IPS DF 6.9 (cell line): Measurements from ENCODE around the gene TMEM87B.

Experiments
- DNase-seq: peaks from one replicate; pipeline ENCODE4 v3.0.0-alpha.2; 2013; ENCODE audit warnings: low read depth, low spot score
- H3K27ac ChIP-seq: one replicate; pipeline ENCODE4 v1.5.1; 2013; ENCODE audit warnings: low read length, control low read depth
- H3K27me3 ChIP-seq: 2 replicates; pipeline ENCODE4 v1.6.1; 2013; ENCODE audit warnings: mild to moderate bottlenecking, low read length; ENCODE audit not compliant: control insufficient read depth, insufficient read depth
- H3K36me3 ChIP-seq: 2 replicates; pipeline ENCODE4 v1.6.1; 2013; ENCODE audit warnings: low read length; ENCODE audit not compliant: control insufficient read depth, insufficient read depth
- H3K4me1 ChIP-seq: 2 replicates; pipeline ENCODE4 v1.6.1; 2013; ENCODE audit warnings: low read length; ENCODE audit not compliant: control insufficient read depth, insufficient read depth
- H3K4me3 ChIP-seq: 2 replicates; pipeline ENCODE4 v1.5.1; 2013; ENCODE audit warnings: mild to moderate bottlenecking, low read length
- H3K9me3 ChIP-seq: 2 replicates; pipeline ENCODE4 v1.6.1; 2013; ENCODE audit warnings: low read length, inconsistent platforms; ENCODE audit not compliant: control insufficient read depth, insufficient read depth
- WGBS: extraction: QIAGEN DNeasy Blood & Tissue Kit; methylation state at CpG from one replicate; pipeline ENCODE4 v1.1.7; 2013; ENCODE audit warnings: mixed read lengths, missing lambda C conversion rate; ENCODE audit not compliant: insufficient read length, insufficient coverage; 5-methylcytosine and 5-hydroxymethylcytosine counted together

The TMEM87B gene

GRCh38 chr2:112155331-112156151 is 100.5 kb downstream of the TMEM87B start:
- Histone ChIP-seq H3K27ac (no peak overlapping the region), H3K27me3 (no peaks in the 10 kb centered on the region), H3K9me3 (no peaks in the 10 kb centered on the region), H3K36me3 (no peaks in the 10 kb centered on the region), H3K4me1 (peaks cover 2% of the 10 kb centered on the region; the same call in 1 of the 2 replicates), H3K4me3 (no peak overlapping the region)
- WGBS = no CpG with 5 or more reads among the region's 27 CpGs
- no peak for DNase-seq

GRCh38 chr2:112156152-112156986 is 101.3 kb downstream of the TMEM87B start:
- Histone ChIP-seq H3K9me3 (no peaks in the 10 kb centered on the region), H3K4me1 (peaks cover 2% of the 10 kb centered on the region; the same call in 1 of the 2 replicates), H3K27ac (no peak overlapping the region), H3K27me3 (no peaks in the 10 kb centered on the region), H3K4me3 (no peak overlapping the region), H3K36me3 (no peaks in the 10 kb centered on the region)
- no CpG with 5 or more reads among the region's 21 CpGs for WGBS
- DNase-seq = no peak

DNA sequence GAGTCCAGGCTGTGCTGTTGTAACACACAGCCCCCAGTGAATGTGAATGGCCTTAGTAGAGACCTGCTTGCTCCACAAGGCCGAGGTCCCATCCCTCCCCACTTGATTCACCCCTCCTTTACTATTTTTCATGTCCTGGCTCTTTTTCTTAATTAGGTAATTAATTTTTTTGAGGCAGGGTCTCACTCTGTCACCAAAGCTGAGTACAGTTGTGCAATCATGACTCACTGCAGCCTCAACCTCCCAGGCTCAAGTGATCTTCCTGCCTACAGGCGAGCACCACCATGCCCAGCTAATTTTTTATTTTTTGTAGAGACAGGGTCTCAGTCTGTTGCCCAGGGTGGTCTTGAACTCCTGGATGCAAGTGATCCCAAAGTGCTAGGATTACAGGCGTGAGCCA is 102.4 kb downstream of the TMEM87B start:
- H3K27ac ChIP-seq = no peak overlapping the region

DNA sequence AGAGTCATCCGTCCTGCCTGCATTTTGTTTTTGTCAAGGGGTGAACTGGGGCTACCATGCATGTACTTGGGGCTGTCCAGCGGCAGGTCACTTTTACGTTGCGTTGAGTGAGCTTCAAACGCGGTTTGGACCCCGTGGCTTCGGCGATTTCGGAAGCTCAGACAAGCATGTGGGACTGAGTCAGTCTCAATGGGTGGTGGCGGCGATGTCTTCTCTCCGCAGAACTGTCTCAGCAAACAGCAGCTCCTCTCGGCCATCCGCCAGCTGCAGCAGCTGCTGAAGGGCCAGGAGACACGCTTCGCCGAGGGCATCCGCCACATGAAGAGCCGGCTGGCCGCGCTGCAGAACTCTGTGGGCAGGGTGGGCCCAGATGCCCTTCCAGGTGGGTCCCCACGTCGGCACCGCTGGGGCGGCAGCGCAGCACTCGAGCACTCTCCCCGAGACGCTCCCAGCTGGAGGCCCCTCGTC is 104.4 kb downstream of the TMEM87B start:
- Histone ChIP-seq H3K4me1 (peaks cover 1% of the 10 kb centered on the region; the same call in 1 of the 2 replicates), H3K9me3 (no peaks in the 10 kb centered on the region), H3K36me3 (no peaks in the 10 kb centered on the region), H3K4me3 (no peak overlapping the region), H3K27ac (no peak overlapping the region), H3K27me3 (no peaks in the 10 kb centered on the region)
- DNase-seq = no peak
- no CpG with 5 or more reads among the region's 31 CpGs for WGBS

More for the DNA sequence above, 102.4 kb downstream of the TMEM87B start:
- Histone ChIP-seq H3K36me3 (no peaks in the 10 kb centered on the region), H3K27me3 (no peaks in the 10 kb centered on the region), H3K9me3 (no peaks in the 10 kb centered on the region), H3K4me3 (no peak overlapping the region), H3K4me1 (peaks cover 2% of the 10 kb centered on the region; the same call in 1 of the 2 replicates)
- DNase-seq = no peak
- no CpG with 5 or more reads among the region's 3 CpGs for WGBS

DNA sequence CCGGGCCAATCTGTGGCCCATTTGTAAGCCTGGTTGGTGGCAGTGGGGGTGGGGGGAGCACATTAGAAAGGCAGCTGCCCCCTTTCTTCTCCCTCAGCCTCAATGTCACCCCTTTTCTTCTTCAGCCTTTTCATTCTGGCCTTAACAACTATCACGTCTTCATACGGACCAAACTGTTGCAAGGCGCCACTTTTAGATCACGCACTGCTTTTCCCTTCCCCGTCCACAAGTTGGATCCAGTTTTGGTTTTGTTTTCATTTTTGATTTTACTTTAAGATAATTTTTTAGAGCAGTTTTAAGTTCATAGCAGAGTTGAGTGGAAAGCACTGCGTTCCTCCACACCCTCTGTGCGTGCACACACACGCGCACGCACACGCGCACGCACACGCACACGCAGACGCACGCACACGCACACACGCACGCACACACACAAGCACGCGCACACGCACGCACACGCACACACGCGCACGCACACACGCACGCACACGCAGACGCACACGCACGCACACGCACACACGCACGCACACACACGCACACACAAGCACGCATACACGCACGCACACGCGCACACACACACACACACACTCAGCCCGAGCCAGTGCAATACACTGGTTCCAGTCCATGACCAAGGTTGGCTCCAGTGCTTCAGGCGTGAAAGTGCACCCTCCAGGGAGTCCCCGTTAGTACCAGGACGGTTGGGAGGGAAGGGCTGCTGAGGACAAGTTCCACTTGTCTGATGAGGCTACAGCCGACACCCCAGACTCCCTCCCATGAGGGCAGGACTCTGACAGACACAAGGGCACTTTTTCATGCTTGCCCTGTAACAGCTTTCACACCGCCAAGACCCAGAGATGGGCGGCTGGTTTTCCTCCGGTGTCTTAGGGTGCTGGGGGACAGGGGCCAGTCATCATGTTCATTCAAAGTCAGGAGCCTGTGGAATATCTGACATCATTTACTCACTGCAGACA is 105.5 kb downstream of the TMEM87B start:
- Histone ChIP-seq H3K27me3 (no peaks in the 10 kb centered on the region), H3K4me3 (no peak overlapping the region), H3K36me3 (no peaks in the 10 kb centered on the region), H3K4me1 (no peaks in the 10 kb centered on the region; the same call in 1 of the 2 replicates), H3K9me3 (no peaks in the 10 kb centered on the region), H3K27ac (no peak overlapping the region)
- no CpG with 5 or more reads among the region's 52 CpGs for WGBS
- no peak for DNase-seq

DNA sequence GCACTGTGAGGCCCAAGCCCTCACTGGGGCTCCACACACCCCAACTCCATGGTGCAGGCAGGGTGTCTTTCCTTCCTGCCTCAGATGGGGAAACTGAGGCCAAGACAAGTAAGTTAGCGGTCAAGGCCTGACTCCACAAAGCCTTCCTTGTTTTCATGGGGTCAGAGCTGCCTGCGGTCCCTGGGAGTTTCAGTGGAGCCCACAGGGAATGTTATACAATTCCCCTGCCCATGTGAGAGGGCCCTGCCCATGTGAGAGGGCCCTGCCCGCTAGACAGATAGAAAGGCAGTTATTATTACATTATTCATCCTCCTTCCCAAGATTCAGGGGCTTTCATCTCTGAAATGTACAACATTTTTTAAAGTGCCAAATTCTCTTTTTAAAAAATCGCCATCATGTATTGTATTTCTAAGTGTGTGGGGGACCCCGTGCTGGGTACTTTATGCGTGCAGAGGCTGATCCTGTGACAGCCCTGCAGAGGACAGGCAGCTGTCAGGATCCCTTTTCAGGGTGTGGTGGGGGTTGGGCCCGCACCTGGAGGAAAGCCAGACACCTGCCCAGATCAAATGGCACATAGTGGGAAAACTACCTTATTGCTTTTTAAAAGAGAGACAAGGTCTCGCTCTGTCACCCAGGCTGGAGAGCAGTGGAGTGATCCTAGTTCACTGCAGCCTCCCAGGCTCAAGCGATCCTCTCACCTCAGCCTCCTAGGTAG is 106.5 kb downstream of the TMEM87B start:
- H3K4me1 ChIP-seq = no peaks in the 10 kb centered on the region; the same call in 1 of the 2 replicates
- no peaks in the 10 kb centered on the region for H3K27me3 ChIP-seq
- no CpG with 5 or more reads among the region's 9 CpGs for WGBS
- H3K4me3 ChIP-seq = no peak overlapping the region
- no peaks in the 10 kb centered on the region for H3K36me3 ChIP-seq
- DNase-seq = no peak
- H3K9me3 ChIP-seq = no peaks in the 10 kb centered on the region
- no peak overlapping the region for H3K27ac ChIP-seq

DNA sequence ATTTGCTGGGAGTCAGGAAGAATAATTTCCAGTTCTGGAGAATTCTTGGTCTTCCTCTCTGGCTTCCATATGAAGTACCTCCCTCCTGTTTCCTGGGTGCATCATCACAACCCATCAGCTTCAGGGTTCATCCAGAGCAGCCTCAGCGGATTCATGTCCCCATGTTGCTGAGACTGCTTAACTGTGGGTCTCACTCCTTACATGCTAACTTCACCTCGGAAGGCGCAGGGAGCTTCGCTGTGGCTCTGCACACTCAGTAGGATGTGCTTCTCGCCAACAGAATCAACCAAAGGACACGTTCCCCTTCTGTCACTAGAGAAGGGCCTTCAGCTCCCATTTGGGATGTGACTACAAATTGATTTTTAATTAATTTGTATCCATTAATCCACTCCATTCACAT is 107.3 kb downstream of the TMEM87B start:
- Histone ChIP-seq H3K9me3 (no peaks in the 10 kb centered on the region), H3K27me3 (no peaks in the 10 kb centered on the region), H3K36me3 (no peaks in the 10 kb centered on the region), H3K4me1 (no peaks in the 10 kb centered on the region; the same call in 1 of the 2 replicates), H3K4me3 (no peak overlapping the region), H3K27ac (no peak overlapping the region)
- no peak for DNase-seq
- no CpG with 5 or more reads among the region's 6 CpGs for WGBS

- no peaks in the 10 kb centered on the region; the same call in 1 of the 2 replicates for H3K4me1 ChIP-seq
- no peaks in the 10 kb centered on the region for H3K27me3 ChIP-seq
- DNase-seq = no peak
- H3K4me3 ChIP-seq = no peak overlapping the region
- no peak overlapping the region for H3K27ac ChIP-seq
- H3K36me3 ChIP-seq = no peaks in the 10 kb centered on the region
- H3K9me3 ChIP-seq = no peaks in the 10 kb centered on the region
- WGBS = no CpG with 5 or more reads among the region's 11 CpGs
These were observed 107.9 kb downstream of the TMEM87B start for GRCh38 chr2:112162956-112163355.

GRCh38 chr2:112163541-112163981 is 108.5 kb downstream of the TMEM87B start:
- H3K9me3 ChIP-seq = no peaks in the 10 kb centered on the region
- WGBS = no CpG with 5 or more reads among the region's 9 CpGs

More at GRCh38 chr2:112163541-112163981, 108.5 kb downstream of the TMEM87B start:
- H3K27ac ChIP-seq = no peak overlapping the region
- H3K4me3 ChIP-seq = no peak overlapping the region
- no peak for DNase-seq
- H3K4me1 ChIP-seq = no peaks in the 10 kb centered on the region; the same call in 1 of the 2 replicates
- H3K36me3 ChIP-seq = no peaks in the 10 kb centered on the region
- H3K27me3 ChIP-seq = no peaks in the 10 kb centered on the region
